HG03439 (cell line): ENCODE data around the gene GDPD5.

Source experiments
- ATAC-seq: cut with Tn5 transposase; IDR thresholded peaks from one replicate; pipeline ENCODE4 v1.9.1; 2021; ENCODE audit warnings: mild to moderate bottlenecking, moderate library complexity; ENCODE audit not compliant: unreplicated experiment

Gene GDPD5

GRCh38 chr11:75406338-75406777 lies 119.4 kb downstream of the GDPD5 start:
- ATAC-seq, result no peak

GRCh38 chr11:75403983-75404658 lies 121.6 kb downstream of the GDPD5 start:
- ATAC-seq, result no peak

- no peak for ATAC-seq
Observed at GRCh38 chr11:75403037-75403436, 122.7 kb downstream of the GDPD5 start.

DNA sequence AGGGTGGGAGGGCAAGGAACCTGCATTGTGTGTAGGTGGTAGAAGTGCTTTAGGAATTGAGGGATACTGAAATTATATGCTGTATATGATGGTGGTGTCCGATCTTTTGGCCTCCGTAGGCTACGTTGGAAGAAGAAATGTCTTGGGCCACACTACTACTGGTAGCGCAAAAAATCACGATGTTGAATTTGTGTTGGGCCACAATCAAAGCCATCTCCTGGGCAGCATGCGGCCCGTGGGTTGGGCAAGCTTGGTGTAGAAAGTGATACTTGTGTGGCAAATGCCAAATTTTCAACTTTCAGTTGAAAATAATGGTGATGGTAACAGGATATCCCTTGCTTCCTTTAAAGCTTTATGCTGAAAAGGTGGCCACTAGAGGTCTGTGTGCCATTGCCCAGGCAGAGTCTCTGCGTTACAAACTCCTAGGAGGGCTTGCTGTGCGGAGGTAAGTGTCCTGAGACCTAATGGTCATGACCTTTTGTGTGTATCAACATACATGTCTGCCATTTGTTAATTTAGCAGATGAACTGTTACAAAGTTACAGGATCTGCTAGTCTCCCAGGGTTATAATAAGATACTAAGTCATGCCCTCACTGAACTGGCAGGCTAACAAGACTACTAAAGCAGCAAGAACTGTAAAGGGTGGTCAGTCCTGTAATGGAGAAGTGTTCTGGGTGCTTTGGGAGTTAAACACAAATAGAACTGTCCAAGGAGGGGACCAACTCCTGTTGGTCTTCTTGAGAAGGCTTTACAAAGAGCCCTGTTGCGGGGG lies 123.6 kb downstream of the GDPD5 start:
- ATAC-seq, result no peak

- ATAC-seq, result no peak
Observed at GRCh38 chr11:75400146-75400865, 125.4 kb downstream of the GDPD5 start.

- peak; percentile 89 for ATAC-seq
Observed at GRCh38 chr11:75399344-75400145, 126.2 kb downstream of the GDPD5 start, which contains the start of gene RPS3. RPS3 (plus strand) TSS chr11:75399518; CDS start chr11:75399548, 30 bp downstream.

- peak; percentile 5 for ATAC-seq
Observed at GRCh38 chr11:75398906-75399305, 126.8 kb downstream of the GDPD5 start.

DNA sequence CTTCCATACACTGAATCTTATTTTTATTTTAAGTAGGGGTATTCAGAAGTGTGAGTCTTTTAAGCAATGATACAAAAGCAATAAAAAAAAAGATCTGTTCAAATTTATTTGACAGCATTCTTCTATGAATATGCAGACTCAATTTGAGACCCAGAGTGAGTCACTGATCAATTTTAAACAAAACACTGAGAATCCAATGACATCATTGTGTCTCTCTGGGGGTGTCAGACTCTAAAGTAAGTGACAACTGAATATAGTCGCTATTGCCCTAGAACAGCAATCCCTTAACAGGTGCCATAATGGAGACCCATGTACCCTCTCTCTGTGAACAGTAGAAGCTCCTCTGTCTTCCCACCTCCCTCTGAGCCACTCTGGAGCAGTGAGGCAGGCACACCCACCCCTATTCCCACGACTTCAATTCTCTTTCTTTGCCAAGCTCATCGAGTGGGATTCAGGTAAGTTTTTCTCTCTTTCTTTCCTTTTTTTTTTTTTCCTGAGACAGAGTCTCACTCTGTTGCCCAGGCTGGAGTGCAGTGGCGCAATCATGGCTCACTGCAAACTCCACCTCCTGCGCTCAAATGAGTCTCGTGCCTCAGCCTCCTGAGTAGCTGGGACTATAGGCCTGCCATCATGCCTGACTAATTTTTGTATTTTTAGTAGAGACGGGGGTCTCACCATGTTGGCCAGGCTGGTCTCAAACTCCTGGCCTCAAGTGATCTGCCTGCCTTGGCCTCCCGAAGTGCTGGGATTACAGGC lies 131.5 kb downstream of the GDPD5 start:
- no peak for ATAC-seq

- no peak for ATAC-seq
Observed at GRCh38 chr11:75389925-75390324, 135.8 kb downstream of the GDPD5 start.

GRCh38 chr11:75389276-75389605 lies 136.5 kb downstream of the GDPD5 start:
- no peak for ATAC-seq

- no peak for ATAC-seq
Observed at GRCh38 chr11:75388386-75389275, 137.1 kb downstream of the GDPD5 start.

DNA sequence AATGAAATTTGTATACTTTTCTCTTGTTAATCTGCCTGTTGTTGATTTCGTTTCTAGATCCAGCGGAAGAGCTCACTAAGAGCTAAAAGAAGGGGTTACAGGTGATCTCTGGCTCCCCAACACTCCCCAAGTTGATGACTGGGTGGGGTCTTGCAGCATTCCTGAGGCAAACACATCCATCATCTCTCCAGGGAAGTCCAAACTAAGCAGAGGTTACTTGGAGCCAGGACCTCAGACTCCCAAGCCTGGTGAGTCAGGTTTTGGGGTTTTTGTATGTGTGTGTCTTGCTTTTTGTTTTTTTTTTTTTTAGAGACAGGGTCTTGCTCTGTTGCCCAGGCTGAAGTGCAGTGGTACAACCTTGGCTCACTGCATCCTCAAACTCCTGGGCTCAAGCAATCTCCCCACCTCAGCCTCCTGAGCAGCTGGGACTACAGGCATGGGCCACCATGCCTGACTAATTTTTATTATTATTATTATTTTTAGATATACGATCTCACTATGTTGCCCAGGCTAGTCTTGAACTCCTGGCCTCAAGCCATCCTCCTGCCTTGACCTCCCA lies 137.9 kb downstream of the GDPD5 start:
- ATAC-seq, result no peak

GRCh38 chr11:75386942-75387630 lies 138.7 kb downstream of the GDPD5 start:
- no peak for ATAC-seq
